NCI-H2196 (cell line): ENCODE results near the gene TWIST2.

Source experiments
- DNase-seq: peaks from one replicate; lab custom pipeline; 2025; ENCODE audit not compliant: unreplicated experiment; lab: John Stamatoyannopoulos, UW

The TWIST2 gene

GRCh38 chr2:238916176-238916874 lies 68.4 kb downstream of the TWIST2 start:
- no peak for DNase-seq

- no peak for DNase-seq
Measured at GRCh38 chr2:238916875-238917590, 69.1 kb downstream of the TWIST2 start.

GRCh38 chr2:238919307-238919706 lies 71.4 kb downstream of the TWIST2 start:
- no peak for DNase-seq

- DNase-seq, result no peak
Measured at GRCh38 chr2:238920053-238920452, 72.2 kb downstream of the TWIST2 start.

- DNase-seq, result no peak
Measured at GRCh38 chr2:238920601-238921001, 72.7 kb downstream of the TWIST2 start.

- DNase-seq, result no peak
Measured at GRCh38 chr2:238921259-238921658, 73.4 kb downstream of the TWIST2 start.

GRCh38 chr2:238921681-238922319 lies 73.9 kb downstream of the TWIST2 start:
- no peak for DNase-seq

- DNase-seq, result no peak
Measured at GRCh38 chr2:238922435-238922834, 74.5 kb downstream of the TWIST2 start.

- DNase-seq, result no peak
Measured at GRCh38 chr2:238924032-238924431, 76.1 kb downstream of the TWIST2 start.

- DNase-seq, result peak; percentile 22
Measured at GRCh38 chr2:238924796-238925195, 76.9 kb downstream of the TWIST2 start.

GRCh38 chr2:238925281-238925680 lies 77.4 kb downstream of the TWIST2 start:
- no peak for DNase-seq

- no peak for DNase-seq
Measured at GRCh38 chr2:238925816-238926521, 78.1 kb downstream of the TWIST2 start.

- DNase-seq, result no peak
Measured at GRCh38 chr2:238926761-238927611, 79.1 kb downstream of the TWIST2 start.

- no peak for DNase-seq
Measured at GRCh38 chr2:238927746-238928519, 80.0 kb downstream of the TWIST2 start.

- no peak for DNase-seq
Measured at GRCh38 chr2:238928520-238929241, 80.8 kb downstream of the TWIST2 start.

GRCh38 chr2:238929242-238930081 lies 81.6 kb downstream of the TWIST2 start:
- peak; percentile 10 for DNase-seq

- DNase-seq, result no peak
Measured at GRCh38 chr2:238930216-238930615, 82.3 kb downstream of the TWIST2 start.
